Putamen (tissue), 1 donor: ENCODE results near the gene SLCO3A1.

Source experiments
- DNase-seq: peaks from one replicate; pipeline ENCODE4 v3.0.0-alpha.2; 2016; ENCODE audit warnings: low spot score

Gene SLCO3A1

DNA sequence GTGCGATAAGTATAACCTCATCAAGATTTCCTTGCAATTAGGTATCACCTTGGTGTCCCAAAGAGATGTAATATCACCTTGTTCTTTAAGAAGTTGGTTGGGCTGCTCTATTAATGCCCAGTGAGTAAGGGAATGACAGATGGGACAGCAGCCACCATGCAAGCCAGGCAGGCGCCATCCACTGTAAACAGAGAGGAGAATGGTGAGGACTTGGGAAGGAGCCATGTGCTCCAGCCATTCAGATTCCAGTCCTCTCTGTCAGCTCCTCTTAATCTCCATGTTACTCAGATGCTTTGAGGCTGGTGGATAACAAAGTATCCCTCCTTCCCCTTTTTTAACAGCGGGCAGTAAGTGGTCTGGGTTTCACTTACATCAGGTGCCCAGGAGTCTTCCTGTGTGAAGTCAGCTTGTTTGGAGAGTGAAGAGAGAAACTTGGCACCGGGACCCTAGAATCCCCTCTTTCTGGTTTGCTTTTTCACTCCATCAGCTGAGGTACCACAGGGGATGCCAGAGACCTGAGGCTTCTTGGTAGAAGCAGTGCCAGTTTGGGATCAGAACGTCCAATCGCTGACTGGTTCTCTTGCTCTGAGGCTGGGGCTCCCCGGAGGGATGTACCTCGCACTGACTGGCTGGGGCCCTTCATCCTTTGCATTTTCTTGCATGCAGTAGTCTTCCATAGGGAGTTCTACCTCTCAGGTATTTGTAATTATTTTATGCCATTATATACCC, 29.5 kb downstream of the SLCO3A1 start:
- DNase-seq, result peak; percentile 58

DNA sequence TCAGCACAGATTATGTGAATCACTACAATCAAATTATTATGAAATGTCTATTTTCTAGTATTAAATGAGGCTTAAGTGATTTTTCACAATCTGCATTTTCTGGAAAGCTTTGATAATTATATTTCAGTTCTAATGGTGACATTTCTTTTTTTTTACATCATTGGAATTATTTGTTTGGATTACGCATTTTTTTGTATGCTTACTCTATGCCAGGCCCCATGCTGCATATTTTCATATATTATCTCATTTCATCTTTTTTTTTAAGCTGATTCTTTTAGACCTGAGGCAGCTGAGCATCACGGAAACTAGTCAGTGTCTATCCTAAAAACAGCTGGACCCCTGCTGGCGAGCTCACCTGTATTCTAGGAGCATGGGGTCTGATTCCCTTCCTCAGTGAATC, 31.1 kb downstream of the SLCO3A1 start:
- no peak for DNase-seq

DNA sequence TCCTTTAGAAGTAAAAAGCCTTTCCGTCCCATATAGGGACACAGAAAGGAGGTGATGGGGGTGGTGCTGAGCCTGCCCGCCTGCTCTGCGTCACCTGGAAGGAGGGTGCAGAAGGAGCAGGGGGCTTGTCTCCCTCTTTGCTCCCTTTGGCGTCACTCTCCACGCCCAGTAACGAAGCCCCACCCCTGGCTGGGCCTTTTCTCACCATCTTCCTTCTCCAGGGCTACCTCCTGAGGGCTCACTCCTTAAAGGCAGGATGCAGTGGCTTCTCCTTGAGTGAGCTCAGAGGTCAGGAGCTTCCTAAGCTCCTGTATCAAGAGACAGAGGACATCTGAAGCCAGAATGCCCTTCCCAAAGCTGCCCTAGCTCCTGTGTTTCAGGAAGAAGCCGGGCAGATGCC, 31.5 kb downstream of the SLCO3A1 start:
- DNase-seq, result no peak

DNA sequence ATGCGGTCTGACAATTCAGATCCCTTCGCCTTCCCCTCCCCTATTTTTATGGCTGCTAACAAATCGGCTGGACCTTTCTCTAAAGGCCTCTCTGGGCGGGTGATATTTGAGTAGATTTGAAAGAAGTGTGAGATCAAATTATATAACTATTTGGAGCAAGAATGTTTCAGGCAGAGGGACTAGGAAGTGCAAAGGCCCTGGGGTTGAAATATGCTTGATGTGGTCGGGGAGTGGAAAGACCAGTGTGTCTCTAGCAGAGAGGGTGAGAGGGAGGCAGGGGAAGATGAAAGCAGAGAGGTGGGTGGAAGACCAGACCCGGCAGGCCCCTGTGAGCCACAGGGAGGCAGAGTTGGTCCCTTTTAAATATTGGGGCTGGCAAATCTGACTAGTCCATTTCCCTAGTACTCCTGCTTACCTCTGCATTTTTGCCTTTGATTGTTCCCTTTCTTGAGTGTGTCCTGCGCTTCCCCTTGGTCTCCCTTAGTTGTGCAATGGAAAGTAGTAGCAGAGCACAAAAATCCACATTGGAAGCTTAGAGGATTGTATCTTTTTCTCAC, 32.3 kb downstream of the SLCO3A1 start:
- no peak for DNase-seq

DNA sequence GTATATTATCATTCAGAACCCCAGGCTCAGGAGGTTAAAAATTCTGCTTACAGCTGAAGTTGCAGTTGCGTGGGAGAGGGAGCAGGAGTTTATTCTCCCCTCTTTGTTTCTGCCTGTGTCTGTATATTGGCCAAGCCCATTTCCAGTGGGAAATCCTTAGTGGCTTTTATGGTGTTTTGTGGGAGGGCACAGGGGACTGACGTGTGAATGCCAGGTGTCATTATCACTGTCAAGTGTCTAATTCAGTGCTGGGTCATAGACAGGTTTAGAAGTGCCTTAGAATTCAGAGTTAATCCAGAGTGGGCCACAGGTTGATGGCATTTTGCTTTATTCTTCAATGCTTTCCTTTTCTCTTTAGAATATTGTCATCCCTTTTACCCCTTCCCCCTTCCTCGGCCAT, 33.4 kb downstream of the SLCO3A1 start:
- peak; percentile 38 for DNase-seq

DNA sequence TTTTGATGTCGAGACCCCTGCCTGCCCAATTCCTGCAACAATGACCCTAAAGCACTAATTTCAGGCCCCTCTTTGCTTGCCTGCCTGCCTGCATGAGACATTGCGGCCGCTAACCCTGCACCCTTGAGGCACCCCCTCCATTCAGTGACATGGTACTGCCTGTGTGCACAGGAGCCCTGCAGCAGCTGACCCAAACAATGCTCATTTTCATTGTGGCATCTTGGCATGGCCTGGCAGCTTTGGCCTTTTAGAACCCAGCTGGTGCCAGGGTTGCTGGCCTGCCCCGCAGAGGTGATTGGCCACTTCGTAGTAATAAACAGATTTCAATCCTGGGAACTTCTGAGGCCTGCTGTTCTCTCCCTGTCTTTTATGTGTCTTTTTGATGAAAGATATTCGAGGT, 33.8 kb downstream of the SLCO3A1 start:
- DNase-seq, result peak; percentile 93

DNA sequence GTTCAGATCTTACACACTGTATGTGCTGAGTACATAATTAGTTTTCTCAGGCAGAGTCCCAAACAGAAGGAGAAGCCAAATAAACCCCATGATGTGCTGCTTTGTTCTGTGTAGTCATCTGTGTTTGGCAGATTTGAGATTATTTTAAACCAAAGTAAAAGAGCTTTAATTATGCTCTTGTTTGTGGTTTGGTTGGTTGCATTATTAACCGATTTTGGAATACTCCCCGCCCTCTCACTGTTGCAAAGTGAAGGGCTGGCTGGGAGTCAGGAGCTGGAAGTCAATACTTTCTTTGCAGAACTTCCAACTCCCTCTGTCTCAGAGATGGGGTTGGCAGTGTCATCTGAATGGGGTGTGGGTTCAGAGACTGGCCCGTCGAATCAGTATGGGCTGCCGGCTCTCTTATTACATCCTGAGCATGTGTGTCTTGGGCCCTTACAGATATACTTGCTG, 34.4 kb downstream of the SLCO3A1 start:
- DNase-seq, result peak; percentile 80

DNA sequence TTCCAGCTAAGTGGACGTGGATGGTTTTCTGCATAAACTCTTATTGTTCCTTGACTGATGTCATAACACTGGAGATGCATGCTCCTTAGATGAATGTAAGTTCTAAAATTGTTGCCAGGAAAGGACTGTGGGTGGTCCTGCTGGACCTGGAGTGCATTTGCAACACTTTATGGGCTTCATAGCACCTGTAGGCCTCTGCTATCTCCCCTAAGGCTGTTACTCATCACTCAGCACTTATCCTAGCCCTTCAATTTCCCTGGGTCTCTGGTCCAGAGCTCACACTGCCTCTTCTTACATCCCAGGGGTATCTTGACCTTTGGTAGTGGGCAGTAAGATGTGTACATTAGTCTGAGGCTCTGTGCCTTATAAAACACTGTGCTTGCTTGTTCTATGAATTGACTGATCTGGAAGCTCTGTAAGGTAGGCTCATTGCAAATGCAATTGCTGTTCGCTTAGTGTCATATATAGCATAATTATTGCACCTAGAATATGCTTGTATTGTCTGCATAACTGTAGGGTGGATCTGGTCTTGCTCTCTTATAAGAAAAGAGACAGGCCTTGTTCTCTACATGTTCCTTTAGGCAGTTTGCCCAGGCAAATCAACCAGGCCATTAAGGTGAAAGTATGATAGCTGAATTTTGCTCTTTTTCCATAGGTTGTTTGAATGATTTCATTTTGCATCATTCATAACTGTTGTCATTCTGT, 35.8 kb downstream of the SLCO3A1 start:
- no peak for DNase-seq

DNA sequence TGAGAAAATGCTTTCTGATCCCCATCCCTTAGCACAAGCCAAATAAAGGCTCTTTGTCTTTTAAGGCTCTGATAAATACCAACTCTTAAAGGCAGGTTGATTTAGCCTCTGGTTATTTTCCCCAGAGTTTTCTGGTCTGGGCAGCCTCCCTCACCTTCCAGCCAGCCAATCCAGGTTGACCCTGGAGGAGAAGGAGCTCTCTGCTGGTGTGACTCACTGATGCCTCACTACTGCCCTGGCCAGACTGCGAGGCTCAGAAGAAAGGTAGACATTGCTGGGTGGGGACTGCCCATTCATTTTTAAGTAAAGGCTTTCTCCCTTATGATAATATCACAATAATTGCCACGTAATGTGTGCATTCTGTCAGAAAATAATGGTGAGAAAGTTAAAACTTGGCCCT, 37.1 kb downstream of the SLCO3A1 start:
- DNase-seq, result no peak

DNA sequence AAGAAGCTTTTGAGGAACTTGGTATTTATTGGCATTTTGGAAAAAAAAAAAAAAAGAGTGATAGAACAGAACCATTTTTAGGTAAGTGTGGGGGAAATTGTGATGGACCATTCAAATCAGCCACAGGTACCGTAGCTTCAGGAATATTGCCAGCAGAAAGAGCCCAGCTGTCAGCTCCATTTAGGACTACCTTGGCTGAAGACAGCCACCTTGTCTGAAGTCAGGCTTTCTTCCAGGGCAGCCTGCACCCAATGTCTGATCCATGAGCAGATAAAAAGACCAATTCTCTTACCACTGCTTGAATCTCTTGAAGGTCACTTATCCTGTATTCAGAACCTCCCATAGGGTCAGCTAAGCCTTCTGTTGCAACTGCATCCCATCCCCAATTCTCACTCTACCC, 37.6 kb downstream of the SLCO3A1 start:
- no peak for DNase-seq

DNA sequence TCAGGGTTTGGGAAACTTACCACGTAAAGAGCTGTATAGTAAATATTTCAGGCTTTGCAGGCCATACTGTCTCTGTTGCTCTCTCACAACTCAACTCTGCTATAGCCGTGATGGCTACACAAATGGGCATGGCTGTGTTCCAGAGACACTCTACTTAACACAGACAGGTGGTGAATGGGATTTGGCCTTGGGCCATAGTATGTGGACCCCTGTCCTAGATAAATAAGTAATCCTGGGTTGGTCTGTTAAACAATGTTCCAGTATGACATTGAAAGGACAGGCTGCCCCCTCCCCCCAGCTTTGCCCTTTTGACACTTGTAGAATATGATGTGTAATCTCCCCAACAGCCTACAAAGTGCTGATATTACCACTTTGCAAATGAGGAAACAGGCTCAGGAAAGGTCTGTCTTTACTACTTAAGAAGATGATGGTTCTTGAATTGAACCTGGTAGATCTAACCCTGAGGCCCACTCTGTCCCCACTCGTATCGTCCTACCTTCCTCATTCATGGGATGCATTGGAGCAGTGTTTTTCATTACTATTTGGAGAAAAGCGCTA, 38.4 kb downstream of the SLCO3A1 start:
- no peak for DNase-seq

DNA sequence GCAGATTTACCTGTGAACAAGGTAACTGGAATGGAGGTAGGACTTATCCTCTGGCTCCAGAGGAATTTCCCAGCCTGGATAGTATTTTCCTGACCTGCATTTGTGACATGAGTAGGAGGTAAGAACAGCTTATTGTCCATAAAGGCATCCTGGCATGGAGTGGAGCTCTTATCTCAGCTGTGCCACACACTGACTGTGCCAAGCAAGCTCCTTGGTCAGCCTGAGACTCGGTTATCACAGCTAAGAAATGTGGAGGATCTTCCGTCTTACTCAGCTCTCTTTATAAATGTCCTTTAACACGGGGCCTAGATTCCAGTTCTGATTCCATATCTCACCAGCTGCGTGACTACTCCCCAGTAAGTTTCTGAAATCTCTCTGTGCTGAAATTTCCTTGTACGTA, 38.9 kb downstream of the SLCO3A1 start:
- no peak for DNase-seq

DNA sequence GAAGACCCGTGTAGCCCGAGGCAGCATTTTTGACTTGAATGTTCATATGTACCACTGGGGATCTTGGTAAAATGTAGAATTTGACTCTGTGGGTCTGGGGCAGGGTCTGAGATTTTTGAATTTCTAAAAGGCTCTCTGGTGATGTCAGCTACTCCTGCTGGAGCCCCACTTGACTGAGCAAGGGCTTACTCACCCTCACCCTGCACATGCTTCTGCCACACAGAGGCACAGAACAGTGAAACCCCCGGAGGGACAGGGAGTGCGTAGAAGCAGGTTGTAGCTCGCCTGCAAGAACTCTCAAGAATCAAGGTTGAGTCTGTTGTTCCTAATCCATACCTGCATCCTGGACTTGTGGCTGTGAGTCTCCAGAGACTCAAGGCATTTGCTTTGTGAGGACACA, 41.1 kb downstream of the SLCO3A1 start:
- DNase-seq, result no peak

DNA sequence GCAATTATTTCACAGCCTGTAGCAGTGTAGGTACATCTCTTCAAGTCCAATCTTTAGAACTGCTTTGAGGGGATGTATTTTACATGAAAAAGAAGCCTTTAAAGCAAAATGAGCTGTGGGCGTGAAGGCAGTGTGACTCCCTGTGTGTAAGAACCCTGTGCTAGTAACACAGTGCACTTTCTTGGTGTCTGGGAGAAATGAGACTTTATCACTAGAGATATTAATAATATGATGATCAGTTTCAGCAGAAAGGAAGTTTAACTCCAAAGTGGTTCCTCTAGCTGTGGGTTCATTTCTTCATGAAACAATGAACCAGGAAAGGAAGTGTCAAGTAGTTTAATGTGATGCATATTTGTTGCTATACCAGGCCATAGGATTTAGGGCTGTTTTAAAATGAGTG, 41.5 kb downstream of the SLCO3A1 start:
- DNase-seq, result no peak

DNA sequence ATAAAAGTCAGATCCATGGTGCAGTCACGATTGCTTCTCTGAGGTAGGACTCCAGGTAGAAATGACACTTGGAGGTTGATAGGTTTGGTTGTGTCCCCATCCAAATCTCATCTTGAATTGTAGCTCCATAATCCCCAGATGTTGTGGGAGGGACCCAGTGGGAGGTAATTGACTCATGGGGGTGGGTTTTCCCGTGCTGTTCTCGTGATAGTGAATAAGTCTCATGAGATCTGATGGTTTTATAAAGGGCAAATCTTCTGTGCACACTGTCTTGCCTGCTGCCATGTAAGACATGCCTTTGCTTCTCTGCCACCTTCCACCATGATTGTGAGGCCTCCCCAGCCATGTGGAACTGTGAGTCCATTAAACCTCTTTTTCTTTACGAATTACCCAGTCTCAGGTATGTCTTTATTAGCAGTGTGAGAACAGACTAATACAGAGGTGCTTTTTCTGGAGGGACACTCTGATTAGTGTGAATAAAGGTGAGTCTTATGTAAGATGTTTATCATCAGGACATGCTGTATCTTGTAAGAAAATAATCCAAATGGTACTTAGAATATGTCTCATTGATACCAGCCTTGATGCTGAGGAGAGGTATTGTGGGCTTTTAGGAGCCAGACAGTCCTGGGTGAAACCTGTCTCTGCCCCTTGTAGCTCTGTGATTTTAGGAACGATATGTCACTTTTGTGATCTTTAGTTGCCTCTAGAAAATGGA, 43.0 kb downstream of the SLCO3A1 start:
- no peak for DNase-seq

DNA sequence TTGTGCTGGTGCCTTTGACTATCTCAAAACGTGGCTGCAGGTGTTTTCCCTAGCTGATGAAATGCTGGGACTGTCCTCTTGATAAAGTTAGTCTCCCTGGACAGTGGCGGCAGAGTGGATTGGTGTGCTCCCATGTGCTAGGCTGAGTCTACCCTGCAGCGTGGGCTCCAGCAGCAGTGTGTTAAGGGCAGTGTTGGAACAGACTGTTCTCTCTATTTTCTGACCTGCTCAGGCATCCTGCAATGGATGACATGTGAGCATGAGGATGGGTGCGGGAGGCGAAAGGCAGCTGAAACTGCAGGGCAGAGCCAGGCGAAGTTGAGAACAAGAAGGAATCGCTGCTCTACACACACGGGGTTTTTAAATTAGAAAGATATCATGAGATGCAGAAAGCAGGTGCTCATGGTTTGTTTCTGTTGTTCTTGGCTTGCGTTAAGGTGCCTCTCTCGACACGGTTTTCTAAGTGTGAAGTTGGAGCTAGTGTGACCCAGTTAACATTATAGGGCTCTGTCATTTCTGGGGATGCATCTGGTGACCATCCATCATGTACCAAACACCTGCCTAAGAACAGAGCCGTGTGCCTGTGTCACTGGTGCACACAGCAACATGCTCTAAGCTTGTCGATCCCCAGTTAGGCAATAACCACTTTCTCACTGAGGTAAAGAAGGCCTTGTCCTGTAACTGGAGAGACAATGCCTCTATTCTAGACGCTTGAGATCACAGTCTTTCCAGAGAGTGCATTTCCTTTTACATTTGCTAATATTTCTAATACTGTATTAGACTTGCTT, 44.3 kb downstream of the SLCO3A1 start:
- no peak for DNase-seq

DNA sequence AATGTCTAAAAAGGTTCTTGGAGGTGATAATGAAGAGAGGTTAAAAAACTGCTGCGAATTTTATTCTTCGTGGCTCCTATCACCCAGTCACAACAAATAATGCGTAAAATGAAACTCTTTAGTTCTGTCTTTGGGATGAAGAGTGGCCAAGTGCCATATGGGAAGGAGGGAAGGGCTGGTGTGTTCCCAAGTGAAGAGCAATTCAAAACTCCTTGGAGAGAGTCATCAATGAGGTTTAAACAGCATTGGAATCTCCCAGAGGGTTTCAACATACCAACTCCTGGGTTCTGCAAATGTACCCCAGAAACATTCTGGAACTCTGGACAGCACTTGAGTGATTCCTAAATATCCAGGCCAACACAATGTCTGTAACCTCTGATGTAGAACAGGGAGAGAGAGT, 45.3 kb downstream of the SLCO3A1 start:
- DNase-seq, result no peak

DNA sequence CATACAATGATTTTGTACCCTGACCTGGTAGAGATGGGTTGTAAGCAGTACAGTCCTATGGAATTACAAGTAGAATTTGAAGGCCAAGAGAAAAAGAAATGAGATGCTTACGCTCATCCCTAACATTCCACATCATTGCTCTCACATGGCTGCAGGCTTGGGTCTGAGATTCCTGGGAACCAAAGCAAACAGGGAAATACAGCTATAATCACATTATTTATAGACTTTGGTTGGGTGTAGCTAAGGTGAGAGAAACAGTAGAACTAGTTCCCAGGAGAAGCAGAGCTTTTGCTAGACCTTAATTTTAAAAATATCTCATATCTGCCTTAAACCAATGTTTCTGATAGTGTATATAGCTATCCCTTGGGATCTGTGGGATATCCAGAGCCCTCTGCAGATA, 51.4 kb downstream of the SLCO3A1 start:
- no peak for DNase-seq

DNA sequence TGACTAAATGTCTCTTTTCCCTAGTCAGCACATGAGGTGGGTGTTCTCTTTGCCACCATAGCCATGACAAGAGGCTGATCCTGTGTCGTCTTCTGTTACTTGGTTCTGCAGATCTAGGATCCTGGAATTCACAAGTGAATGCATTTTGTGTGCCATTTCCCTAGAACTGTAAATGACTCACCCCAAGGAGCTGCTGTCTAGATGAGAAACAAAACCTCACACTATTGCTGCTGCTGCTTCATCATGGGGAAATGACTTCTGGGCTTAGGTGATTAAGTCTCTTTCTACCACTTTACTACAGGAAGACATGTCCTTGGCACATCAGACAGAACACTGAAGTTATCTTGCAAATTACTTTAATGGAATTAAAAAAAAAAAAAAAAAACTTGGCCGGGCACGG, 54.9 kb downstream of the SLCO3A1 start:
- DNase-seq, result no peak

DNA sequence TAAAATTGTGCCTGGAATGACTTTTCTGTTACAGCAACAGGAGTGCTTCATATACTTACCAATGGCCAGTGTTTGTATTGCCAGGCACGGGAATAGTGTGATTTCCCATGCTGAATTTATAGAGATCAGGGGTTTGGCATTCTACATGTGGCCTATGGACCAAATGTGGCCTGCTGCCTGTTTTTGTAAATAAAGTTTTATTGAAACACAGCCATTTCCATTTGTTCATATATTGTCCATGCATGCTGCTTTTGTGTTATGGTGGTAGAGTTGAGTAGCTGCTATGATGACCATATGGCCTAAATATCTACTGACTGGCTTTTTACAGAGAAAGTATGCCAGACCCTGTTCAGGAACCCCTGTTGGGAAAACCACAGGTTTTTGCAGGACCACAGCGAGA, 55.6 kb downstream of the SLCO3A1 start:
- DNase-seq, result no peak

DNA sequence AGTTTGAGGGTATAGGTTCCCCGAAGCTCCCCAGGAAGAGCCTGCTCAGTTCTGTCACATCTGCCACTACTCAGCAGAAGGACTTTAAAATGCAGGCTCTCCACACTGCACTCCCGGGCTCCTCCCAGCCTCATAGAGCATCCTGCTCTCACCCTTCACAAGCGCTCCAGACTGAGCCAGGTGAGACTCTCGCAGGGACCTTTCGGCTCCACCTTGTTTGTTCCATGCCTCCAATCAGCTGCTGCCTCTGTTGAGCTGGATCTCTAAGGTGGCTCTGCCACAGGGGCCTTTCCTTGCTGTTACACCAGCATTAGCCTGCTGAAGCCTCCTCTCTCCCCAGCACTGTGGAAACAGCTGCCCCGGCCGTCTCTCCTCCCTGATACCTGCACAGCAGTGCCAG, 56.1 kb downstream of the SLCO3A1 start:
- DNase-seq, result no peak

DNA sequence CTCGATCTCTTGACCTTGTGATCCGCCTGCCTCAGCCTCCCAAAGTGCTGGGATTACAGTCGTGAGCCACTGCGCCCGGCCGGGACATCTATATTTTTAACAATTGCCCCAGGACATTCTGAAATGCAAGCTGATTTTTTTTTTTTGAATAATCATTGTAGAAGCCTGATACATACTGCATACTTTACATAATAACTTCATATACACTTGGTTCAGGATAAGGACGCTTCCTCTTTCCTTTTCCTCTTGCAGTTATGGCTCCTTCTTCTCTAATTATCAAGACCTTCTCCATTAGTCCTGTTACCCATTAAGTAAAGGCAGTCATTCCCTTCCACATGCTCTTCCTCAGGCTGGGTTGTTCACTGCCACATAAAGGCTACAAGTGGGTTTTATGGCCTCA, 58.3 kb downstream of the SLCO3A1 start:
- no peak for DNase-seq
